ENCODE data around the gene CDK6.

- TF ChIP-seq CTCF (IDR thresholded peaks at IDR 0.05) (no peak), POLR2A (IDR thresholded peaks at IDR 0.05) (no peak)
Observed at GRCh38 chr7:92557249-92557648, 279.1 kb downstream of the CDK6 start.
